Activated CD4-positive, alpha-beta T cell treated with anti-CD3 and anti-CD28 coated beads, Interleukin-2, amount 10 ng/mL, durations not matched to agents 24 days and 14 days (primary cell): ENCODE data around the gene CAMK2D. TPM values are rescaled to one million over a fixed set of nuclear protein-coding genes. Genes with fewer than 3 reads are reported as not detected.

ENCODE experiments used
- DNase-seq: peaks from one replicate; pipeline ENCODE4 v3.0.0; 2022
- H3K27ac Mint-ChIP-seq: one replicate; pipeline ENCODE4 v1.8.0; 2022; ENCODE audit warnings: mild to moderate bottlenecking, mixed read lengths
- H3K27me3 Mint-ChIP-seq: one replicate; pipeline ENCODE4 v1.8.0; 2022; ENCODE audit warnings: mixed read lengths
- H3K36me3 Mint-ChIP-seq: one replicate; pipeline ENCODE4 v1.8.0; 2022; ENCODE audit warnings: low read depth, mild to moderate bottlenecking, mixed read lengths
- H3K4me1 Mint-ChIP-seq: one replicate; pipeline ENCODE4 v1.8.0; 2021; ENCODE audit warnings: mixed read lengths
- H3K4me3 Mint-ChIP-seq: one replicate; pipeline ENCODE4 v1.8.0; 2022; ENCODE audit warnings: mild to moderate bottlenecking, moderate library complexity, mixed read lengths
- H3K9me3 Mint-ChIP-seq: one replicate; pipeline ENCODE4 v1.8.0; 2021; ENCODE audit warnings: mixed read lengths
- intact Hi-C: fragments of 100-400 bp; cut with micrococcal nuclease; formaldehyde crosslinking; loops from one replicate; pipeline ENCODE4 v1.15.1; 2023
- total RNA-seq: library from RNA; stranded (reverse); gene quantifications from 2 replicates; pipeline ENCODE4 v1.2.3, GENCODE V29; 2022

CAMK2D gene
- total RNA-seq, 1 donor from 2014 or later: 69.3 TPM

- H3K36me3 Mint-ChIP-seq: peaks cover 69% of the 10 kb centered on the region
- H3K27ac Mint-ChIP-seq: no peak overlapping the region
- peaks cover 58% of the 10 kb centered on the region for H3K4me1 Mint-ChIP-seq
- no peaks in the 10 kb centered on the region for H3K27me3 Mint-ChIP-seq
- intact Hi-C loops: no loop called here
- peaks cover 14% of the 10 kb centered on the region for H3K9me3 Mint-ChIP-seq
- no peak overlapping the region for H3K4me3 Mint-ChIP-seq
- no peak for DNase-seq
Measured at GRCh38 chr4:113678641-113679040, 82.9 kb downstream of the CAMK2D start.

- intact Hi-C loops: no loop called here
- H3K4me3 Mint-ChIP-seq: peak overlapping the region; percentile 1
- H3K36me3 Mint-ChIP-seq: peaks cover 67% of the 10 kb centered on the region
- peaks cover 14% of the 10 kb centered on the region for H3K9me3 Mint-ChIP-seq
- no peaks in the 10 kb centered on the region for H3K27me3 Mint-ChIP-seq
- peak overlapping the region; percentile 16 for H3K27ac Mint-ChIP-seq
- peaks cover 56% of the 10 kb centered on the region for H3K4me1 Mint-ChIP-seq
- no peak for DNase-seq
Measured at GRCh38 chr4:113677325-113677724, 84.2 kb downstream of the CAMK2D start.

- H3K27ac Mint-ChIP-seq: no peak overlapping the region
- H3K27me3 Mint-ChIP-seq: no peaks in the 10 kb centered on the region
- intact Hi-C loops: loop anchor here (2.0 kb wide), 1 partner anchor 19 kb away; no protein-coding TSS in a partner anchor
- peaks cover 55% of the 10 kb centered on the region for H3K4me1 Mint-ChIP-seq
- H3K4me3 Mint-ChIP-seq: no peak overlapping the region
- DNase-seq: no peak
- peaks cover 61% of the 10 kb centered on the region for H3K36me3 Mint-ChIP-seq
- peaks cover 5% of the 10 kb centered on the region for H3K9me3 Mint-ChIP-seq
Measured at GRCh38 chr4:113675731-113676697, 85.5 kb downstream of the CAMK2D start.

GRCh38 chr4:113674733-113675132 is 86.8 kb downstream of the CAMK2D start:
- Mint-ChIP-seq H3K4me1 (peaks cover 50% of the 10 kb centered on the region), H3K9me3 (no peaks in the 10 kb centered on the region), H3K4me3 (no peak overlapping the region), H3K27ac (peak overlapping the region; percentile 48), H3K36me3 (peaks cover 51% of the 10 kb centered on the region), H3K27me3 (no peaks in the 10 kb centered on the region)
- intact Hi-C loops: loop anchor here (2.0 kb wide), 1 partner anchor 18 kb away; no protein-coding TSS in a partner anchor
- DNase-seq: no peak

GRCh38 chr4:113674251-113674650 is 87.3 kb downstream of the CAMK2D start:
- Mint-ChIP-seq H3K9me3 (no peaks in the 10 kb centered on the region), H3K4me1 (peaks cover 51% of the 10 kb centered on the region), H3K27ac (no peak overlapping the region), H3K36me3 (peaks cover 52% of the 10 kb centered on the region), H3K27me3 (no peaks in the 10 kb centered on the region), H3K4me3 (no peak overlapping the region)
- intact Hi-C loops: loop anchor here (2.0 kb wide), 1 partner anchor 17 kb away; no protein-coding TSS in a partner anchor
- no peak for DNase-seq

GRCh38 chr4:113673450-113673849 is 88.1 kb downstream of the CAMK2D start:
- H3K27ac Mint-ChIP-seq: peak overlapping the region; percentile 15

GRCh38 chr4:113666386-113667114 is 95.0 kb downstream of the CAMK2D start:
- intact Hi-C loops: no loop called here
- no peaks in the 10 kb centered on the region for H3K27me3 Mint-ChIP-seq
- H3K4me3 Mint-ChIP-seq: no peak overlapping the region
- no peak overlapping the region for H3K27ac Mint-ChIP-seq
- peaks cover 10% of the 10 kb centered on the region for H3K4me1 Mint-ChIP-seq
- no peak for DNase-seq
- peaks cover 28% of the 10 kb centered on the region for H3K36me3 Mint-ChIP-seq
- no peaks in the 10 kb centered on the region for H3K9me3 Mint-ChIP-seq

More at GRCh38 chr4:113673450-113673849, 88.1 kb downstream of the CAMK2D start:
- intact Hi-C loops: loop anchor here (2.0 kb wide), 1 partner anchor 127 kb away; no protein-coding TSS in a partner anchor
- peak overlapping the region; percentile 12 for H3K4me3 Mint-ChIP-seq
- H3K4me1 Mint-ChIP-seq: peaks cover 46% of the 10 kb centered on the region
- peaks cover 49% of the 10 kb centered on the region for H3K36me3 Mint-ChIP-seq
- no peaks in the 10 kb centered on the region for H3K9me3 Mint-ChIP-seq
- H3K27me3 Mint-ChIP-seq: no peaks in the 10 kb centered on the region
- DNase-seq: peak; percentile 71

- DNase-seq: no peak
- H3K27me3 Mint-ChIP-seq: no peaks in the 10 kb centered on the region
- H3K9me3 Mint-ChIP-seq: no peaks in the 10 kb centered on the region
- peaks cover 24% of the 10 kb centered on the region for H3K36me3 Mint-ChIP-seq
- H3K4me1 Mint-ChIP-seq: peaks cover 7% of the 10 kb centered on the region
- no peak overlapping the region for H3K4me3 Mint-ChIP-seq
- intact Hi-C loops: no loop called here
- H3K27ac Mint-ChIP-seq: no peak overlapping the region
Measured at GRCh38 chr4:113665036-113665435, 96.5 kb downstream of the CAMK2D start.

- intact Hi-C loops: no loop called here
- no peaks in the 10 kb centered on the region for H3K27me3 Mint-ChIP-seq
- H3K9me3 Mint-ChIP-seq: peaks cover 6% of the 10 kb centered on the region
- peaks cover 18% of the 10 kb centered on the region for H3K4me1 Mint-ChIP-seq
- no peak overlapping the region for H3K4me3 Mint-ChIP-seq
- peaks cover 37% of the 10 kb centered on the region for H3K36me3 Mint-ChIP-seq
- no peak for DNase-seq
- no peak overlapping the region for H3K27ac Mint-ChIP-seq
Measured at GRCh38 chr4:113662581-113662980, 99.0 kb downstream of the CAMK2D start.

GRCh38 chr4:113659127-113659526 is 102.4 kb downstream of the CAMK2D start:
- Mint-ChIP-seq H3K27ac (no peak overlapping the region), H3K4me1 (peaks cover 17% of the 10 kb centered on the region), H3K27me3 (no peaks in the 10 kb centered on the region), H3K9me3 (peaks cover 11% of the 10 kb centered on the region), H3K4me3 (no peak overlapping the region), H3K36me3 (peaks cover 37% of the 10 kb centered on the region)
- intact Hi-C loops: no loop called here
- no peak for DNase-seq

- peaks cover 19% of the 10 kb centered on the region for H3K4me1 Mint-ChIP-seq
- H3K27ac Mint-ChIP-seq: no peak overlapping the region
- H3K36me3 Mint-ChIP-seq: peaks cover 32% of the 10 kb centered on the region
- H3K9me3 Mint-ChIP-seq: peaks cover 11% of the 10 kb centered on the region
- intact Hi-C loops: loop anchor here (2.0 kb wide), 1 partner anchor 17 kb away; no protein-coding TSS in a partner anchor
- no peaks in the 10 kb centered on the region for H3K27me3 Mint-ChIP-seq
- DNase-seq: peak; percentile 46
- no peak overlapping the region for H3K4me3 Mint-ChIP-seq
Measured at GRCh38 chr4:113657586-113658233, 103.8 kb downstream of the CAMK2D start.

- Mint-ChIP-seq H3K36me3 (peaks cover 29% of the 10 kb centered on the region), H3K4me1 (peaks cover 16% of the 10 kb centered on the region), H3K9me3 (peaks cover 11% of the 10 kb centered on the region), H3K27ac (no peak overlapping the region), H3K27me3 (no peaks in the 10 kb centered on the region), H3K4me3 (no peak overlapping the region)
- intact Hi-C loops: no loop called here
- DNase-seq: no peak
Measured at GRCh38 chr4:113653871-113654270, 107.7 kb downstream of the CAMK2D start.

GRCh38 chr4:113646442-113646822 is 115.1 kb downstream of the CAMK2D start:
- Mint-ChIP-seq H3K9me3 (peaks cover 3% of the 10 kb centered on the region), H3K4me1 (peaks cover 22% of the 10 kb centered on the region)
- intact Hi-C loops: no loop called here

More at GRCh38 chr4:113646442-113646822, 115.1 kb downstream of the CAMK2D start:
- H3K27ac Mint-ChIP-seq: no peak overlapping the region
- H3K27me3 Mint-ChIP-seq: no peaks in the 10 kb centered on the region
- H3K4me3 Mint-ChIP-seq: no peak overlapping the region
- peaks cover 37% of the 10 kb centered on the region for H3K36me3 Mint-ChIP-seq
- DNase-seq: no peak
